ENCODE data around the gene USP36. TPM values are rescaled to one million over a fixed set of nuclear protein-coding genes. Genes with fewer than 3 reads are reported as not detected.
"Not testable (repeated sequence)": the region's sequence is repeated elsewhere in the genome, so short reads cannot be mapped to it uniquely, and the experiment has no call there.

Gene USP36
- total RNA-seq, 4 donors from 2014 or later: 26.6 to 44.0 (median 34.6) TPM

- Histone ChIP-seq H3K27ac (peak within 1 kb of the TSS; percentile 76 to 97 (median 95)), H3K4me1 (peaks cover 0 to 54% (median 13%) of the 10 kb centered on the region in 3 donors), H3K9me3 (no peaks in the 10 kb centered on the region), H3K36me3 (no peaks in the 10 kb centered on the region), H3K4me3 (peak within 1 kb of the TSS; percentile 87 to 100), H3K27me3 (no peaks in the 10 kb centered on the region)
- peak; percentile 41 for ATAC-seq
- TF ChIP-seq EP300 (IDR thresholded peaks at IDR 0.05) (no peak), CTCF (IDR thresholded peaks at IDR 0.05) (no peak), POLR2A (IDR thresholded peaks at IDR 0.05) (peak; percentile 49 to 59), POLR2AphosphoS5 (IDR thresholded peaks at IDR 0.05) (no peak)
- no CpG with 5 or more reads among the region's 64 CpGs for WGBS, 2 donors (ENCODE audit: low coverage in 1 of 2)
These were observed 58.7 kb downstream of the USP36 start, which contains the start of gene CYTH1 for GRCh38 chr17:78781893-78782304. Gene CYTH1 (minus strand): TSS chr17:78782273. CDS start chr17:78782223, 50 bp downstream.

- H3K27ac ChIP-seq: peak overlapping the region; percentile 76 to 97 (median 95)
- peak overlapping the region; percentile 87 to 100 for H3K4me3 ChIP-seq
- TF ChIP-seq POLR2AphosphoS5 (IDR thresholded peaks at IDR 0.05) (no peak), POLR2A (IDR thresholded peaks at IDR 0.05) (peak; percentile 11 to 29)
- no peaks in the 10 kb centered on the region for H3K36me3 ChIP-seq
- no peaks in the 10 kb centered on the region for H3K27me3 ChIP-seq
- ATAC-seq: peak; percentile 8
- no peaks in the 10 kb centered on the region for H3K9me3 ChIP-seq
- H3K4me1 ChIP-seq: peaks cover 0 to 56% (median 13%) of the 10 kb centered on the region in 3 donors
- WGBS, 2 donors (ENCODE audit: low coverage in 1 of 2): 11 to 39% methylated on average over 5 of the region's 68 CpGs
These were observed 59.3 kb downstream of the USP36 start for GRCh38 chr17:78781104-78781892.

- H3K36me3 ChIP-seq: no peaks in the 10 kb centered on the region
- H3K9me3 ChIP-seq: no peaks in the 10 kb centered on the region
- peak overlapping the region in 1 of 2 donors; percentile 100 for H3K4me3 ChIP-seq
- H3K27ac ChIP-seq: peak overlapping the region in 3 of 4 donors; percentile 66 to 97 (median 95)
- no peaks in the 10 kb centered on the region for H3K27me3 ChIP-seq
- ATAC-seq: no peak
- TF ChIP-seq EP300 (IDR thresholded peaks at IDR 0.05): no peak
- no peak for TF ChIP-seq POLR2A (IDR thresholded peaks at IDR 0.05)
- no peak for TF ChIP-seq CTCF (IDR thresholded peaks at IDR 0.05)
- no peak for TF ChIP-seq POLR2AphosphoS5 (IDR thresholded peaks at IDR 0.05)
- WGBS, 2 donors (ENCODE audit: low coverage in 1 of 2): 85 to 100% methylated on average over 2 to 6 of the region's 6 CpGs
- H3K4me1 ChIP-seq: peaks cover 0 to 57% (median 13%) of the 10 kb centered on the region in 3 donors
These were observed 60.3 kb downstream of the USP36 start for GRCh38 chr17:78780335-78780734.

GRCh38 chr17:78779850-78780249 lies 60.8 kb downstream of the USP36 start:
- no peak for ATAC-seq
- Histone ChIP-seq H3K4me3 (peak overlapping the region in 1 of 2 donors; percentile 100), H3K36me3 (no peaks in the 10 kb centered on the region), H3K4me1 (peaks cover 0 to 57% (median 13%) of the 10 kb centered on the region in 3 donors), H3K27me3 (no peaks in the 10 kb centered on the region), H3K9me3 (no peaks in the 10 kb centered on the region), H3K27ac (peak overlapping the region in 3 of 4 donors; percentile 66 to 97 (median 95))
- WGBS, 2 donors (ENCODE audit: low coverage in 1 of 2): 39 to 83% methylated on average over 2 to 3 of the region's 3 CpGs
- TF ChIP-seq POLR2AphosphoS5 (IDR thresholded peaks at IDR 0.05) (no peak), CTCF (IDR thresholded peaks at IDR 0.05) (no peak), EP300 (IDR thresholded peaks at IDR 0.05) (no peak), POLR2A (IDR thresholded peaks at IDR 0.05) (no peak)

GRCh38 chr17:78779286-78779651 lies 61.3 kb downstream of the USP36 start:
- H3K9me3 ChIP-seq, ATAC-seq, H3K36me3 ChIP-seq, H3K27me3 ChIP-seq: not testable (repeated sequence)
- Histone ChIP-seq H3K27ac (peak overlapping the region in 3 of 4 donors; percentile 66 to 97 (median 95)), H3K4me3 (peak overlapping the region in 1 of 2 donors; percentile 100), H3K4me1 (peaks cover 0 to 60% (median 13%) of the 10 kb centered on the region in 3 donors)
- WGBS, 2 donors (ENCODE audit: low coverage in 1 of 2): 77% methylated on average over 2 of the region's 5 CpGs; no CpG with 5 or more reads in 1 of the 2 donors
